Measurements from ENCODE around the gene GSC2.

Gene GSC2

DNA sequence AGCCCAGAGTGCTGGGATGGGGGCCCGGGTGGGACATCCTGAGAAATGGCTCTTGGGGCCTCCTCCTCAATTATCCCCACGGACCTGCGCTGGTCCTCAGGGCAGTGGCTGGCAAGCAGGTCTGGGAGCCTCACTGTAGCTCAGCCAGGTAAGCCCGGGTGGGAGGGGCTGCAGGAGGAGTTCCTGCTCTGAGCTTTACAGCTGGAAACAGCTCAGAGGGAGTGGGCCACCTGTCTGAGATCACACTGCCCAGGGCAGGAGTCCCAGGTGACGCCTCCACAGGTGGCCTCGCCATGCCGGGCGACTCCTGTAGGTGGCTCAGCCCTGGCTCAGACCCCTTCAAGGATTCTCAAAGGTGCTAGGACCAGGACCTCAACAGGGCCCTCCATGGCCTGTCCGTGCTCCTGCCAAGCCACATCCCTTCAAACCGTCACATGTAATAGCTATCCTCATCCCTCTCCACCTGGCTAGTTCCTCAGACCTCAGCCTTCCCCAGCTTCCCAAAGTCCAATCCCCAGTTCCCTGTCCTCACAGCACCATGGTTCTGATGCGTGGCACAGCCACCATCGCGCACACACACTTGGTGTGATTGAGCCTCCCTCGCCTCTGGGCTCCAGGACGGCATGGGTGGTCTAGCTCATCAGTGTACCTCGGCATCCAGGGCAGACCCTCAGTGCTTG, 22.6 kb downstream of the GSC2 start:
- TF ChIP-seq, protein P1, sequence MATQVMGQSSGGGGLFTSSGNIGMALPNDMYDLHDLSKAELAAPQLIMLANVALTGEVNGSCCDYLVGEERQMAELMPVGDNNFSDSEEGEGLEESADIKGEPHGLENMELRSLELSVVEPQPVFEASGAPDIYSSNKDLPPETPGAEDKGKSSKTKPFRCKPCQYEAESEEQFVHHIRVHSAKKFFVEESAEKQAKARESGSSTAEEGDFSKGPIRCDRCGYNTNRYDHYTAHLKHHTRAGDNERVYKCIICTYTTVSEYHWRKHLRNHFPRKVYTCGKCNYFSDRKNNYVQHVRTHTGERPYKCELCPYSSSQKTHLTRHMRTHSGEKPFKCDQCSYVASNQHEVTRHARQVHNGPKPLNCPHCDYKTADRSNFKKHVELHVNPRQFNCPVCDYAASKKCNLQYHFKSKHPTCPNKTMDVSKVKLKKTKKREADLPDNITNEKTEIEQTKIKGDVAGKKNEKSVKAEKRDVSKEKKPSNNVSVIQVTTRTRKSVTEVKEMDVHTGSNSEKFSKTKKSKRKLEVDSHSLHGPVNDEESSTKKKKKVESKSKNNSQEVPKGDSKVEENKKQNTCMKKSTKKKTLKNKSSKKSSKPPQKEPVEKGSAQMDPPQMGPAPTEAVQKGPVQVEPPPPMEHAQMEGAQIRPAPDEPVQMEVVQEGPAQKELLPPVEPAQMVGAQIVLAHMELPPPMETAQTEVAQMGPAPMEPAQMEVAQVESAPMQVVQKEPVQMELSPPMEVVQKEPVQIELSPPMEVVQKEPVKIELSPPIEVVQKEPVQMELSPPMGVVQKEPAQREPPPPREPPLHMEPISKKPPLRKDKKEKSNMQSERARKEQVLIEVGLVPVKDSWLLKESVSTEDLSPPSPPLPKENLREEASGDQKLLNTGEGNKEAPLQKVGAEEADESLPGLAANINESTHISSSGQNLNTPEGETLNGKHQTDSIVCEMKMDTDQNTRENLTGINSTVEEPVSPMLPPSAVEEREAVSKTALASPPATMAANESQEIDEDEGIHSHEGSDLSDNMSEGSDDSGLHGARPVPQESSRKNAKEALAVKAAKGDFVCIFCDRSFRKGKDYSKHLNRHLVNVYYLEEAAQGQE (IDR thresholded peaks at IDR 0.05; ENCODE audit: insufficient replicate concordance, low read depth) = no peak
- TF ChIP-seq, protein P2, sequence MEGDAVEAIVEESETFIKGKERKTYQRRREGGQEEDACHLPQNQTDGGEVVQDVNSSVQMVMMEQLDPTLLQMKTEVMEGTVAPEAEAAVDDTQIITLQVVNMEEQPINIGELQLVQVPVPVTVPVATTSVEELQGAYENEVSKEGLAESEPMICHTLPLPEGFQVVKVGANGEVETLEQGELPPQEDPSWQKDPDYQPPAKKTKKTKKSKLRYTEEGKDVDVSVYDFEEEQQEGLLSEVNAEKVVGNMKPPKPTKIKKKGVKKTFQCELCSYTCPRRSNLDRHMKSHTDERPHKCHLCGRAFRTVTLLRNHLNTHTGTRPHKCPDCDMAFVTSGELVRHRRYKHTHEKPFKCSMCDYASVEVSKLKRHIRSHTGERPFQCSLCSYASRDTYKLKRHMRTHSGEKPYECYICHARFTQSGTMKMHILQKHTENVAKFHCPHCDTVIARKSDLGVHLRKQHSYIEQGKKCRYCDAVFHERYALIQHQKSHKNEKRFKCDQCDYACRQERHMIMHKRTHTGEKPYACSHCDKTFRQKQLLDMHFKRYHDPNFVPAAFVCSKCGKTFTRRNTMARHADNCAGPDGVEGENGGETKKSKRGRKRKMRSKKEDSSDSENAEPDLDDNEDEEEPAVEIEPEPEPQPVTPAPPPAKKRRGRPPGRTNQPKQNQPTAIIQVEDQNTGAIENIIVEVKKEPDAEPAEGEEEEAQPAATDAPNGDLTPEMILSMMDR (IDR thresholded peaks at IDR 0.05; ENCODE audit: insufficient read depth, low read length) = no peak
- no peak for TF ChIP-seq SPI1 (IDR thresholded peaks at IDR 0.05; ENCODE audit: borderline replicate concordance, low read depth)
- Histone ChIP-seq H3K4me3 (replicated peaks; ENCODE audit: insufficient read depth, low read length) (no peak overlapping the region), H3K27ac (replicated peaks) (no peak overlapping the region), H3K27me3 (ENCODE audit: insufficient read depth, poor library complexity, severe bottlenecking) (no peaks in the 10 kb centered on the region)
- DNase-seq (ENCODE audit: low read depth in 1 of 2, low spot score in 1 of 2) = no peak

DNA sequence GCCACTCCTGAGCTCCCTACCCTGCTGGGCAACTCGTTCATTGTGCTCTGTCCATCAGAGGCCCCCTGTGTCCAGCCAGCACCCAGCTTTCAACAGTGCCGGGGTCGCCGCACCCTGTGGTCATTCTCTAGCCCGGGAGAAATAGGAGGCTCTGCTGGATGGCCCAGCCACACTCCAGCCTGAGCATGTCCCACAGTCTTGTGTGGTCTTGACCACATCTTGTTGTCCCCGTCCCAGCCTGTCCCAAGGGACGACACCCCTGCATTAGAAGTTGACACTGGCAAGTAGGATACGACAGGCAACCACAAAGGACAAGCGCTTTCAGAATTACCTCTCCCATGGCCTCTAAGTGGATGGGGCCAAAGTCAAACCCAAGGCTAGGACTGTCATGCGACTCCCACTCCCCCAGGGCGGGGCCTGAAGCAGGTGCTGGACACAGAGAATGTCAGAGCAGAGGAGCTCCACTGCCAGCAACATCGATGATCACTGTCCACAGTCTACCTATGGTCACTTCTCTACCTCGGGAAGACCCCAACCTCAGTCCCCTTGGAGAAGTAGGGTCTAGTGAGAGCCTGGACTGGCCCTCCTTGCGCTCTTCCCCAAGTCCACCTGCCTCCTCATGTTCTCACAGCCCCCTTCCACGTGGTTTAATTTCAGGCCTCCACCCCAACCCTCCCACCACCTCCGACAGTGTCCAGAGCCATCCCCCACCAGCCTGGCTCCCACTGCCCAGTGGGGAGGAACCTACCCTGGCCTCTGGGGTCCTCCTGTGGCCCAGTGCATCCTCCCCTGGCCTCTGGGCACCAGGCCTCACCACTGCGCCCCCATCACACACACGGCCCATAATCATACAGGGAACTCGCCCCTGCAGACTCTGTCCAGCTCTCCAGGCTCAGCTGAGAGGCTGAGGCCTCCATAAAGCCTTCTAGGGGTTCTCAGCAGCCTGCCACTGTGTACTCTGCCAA, 23.5 kb downstream of the GSC2 start:
- H3K4me3 ChIP-seq (replicated peaks; ENCODE audit: insufficient read depth, low read length) = no peak overlapping the region
- H3K27me3 ChIP-seq (ENCODE audit: insufficient read depth, poor library complexity, severe bottlenecking) = no peaks in the 10 kb centered on the region

DNA sequence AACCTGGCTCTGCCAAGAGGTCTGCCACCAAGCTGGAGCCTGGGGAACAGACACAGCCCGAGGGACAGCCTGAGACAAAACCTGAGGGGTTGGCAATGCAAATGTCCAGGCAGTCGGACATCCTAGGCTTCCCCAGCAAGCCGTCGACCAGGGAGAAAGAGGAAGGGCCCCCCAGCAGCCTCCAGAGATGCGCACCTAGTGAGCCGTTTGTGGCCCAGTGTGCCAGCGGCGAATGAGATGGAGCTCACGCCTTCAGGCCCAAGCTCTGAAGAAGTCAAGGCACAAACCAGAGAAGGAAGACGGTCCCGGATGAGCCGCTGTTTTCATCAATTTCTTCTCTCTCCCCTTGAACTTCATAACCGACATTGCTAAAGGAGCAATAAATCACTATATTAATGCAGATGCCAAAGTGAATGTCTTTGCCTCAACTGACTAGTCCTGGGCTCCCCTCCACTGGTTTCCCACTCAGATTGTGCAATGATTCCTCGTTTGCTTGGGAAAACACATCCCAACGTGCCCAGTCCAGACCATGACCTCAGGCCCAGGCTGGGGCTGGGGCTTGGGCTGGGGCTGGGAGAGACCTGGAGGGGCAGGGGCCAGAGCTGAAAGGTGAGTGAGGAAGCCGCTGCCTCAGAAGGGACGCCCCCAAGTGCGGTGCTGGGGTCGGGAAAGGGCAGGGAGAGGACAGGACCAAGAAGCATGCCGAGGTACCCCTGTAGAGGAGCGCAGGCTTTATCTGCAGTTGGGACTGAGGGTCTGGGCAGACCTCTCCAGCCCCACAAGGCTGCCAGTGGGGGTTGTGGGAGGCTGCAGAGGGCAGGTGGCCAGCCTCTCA, 24.4 kb downstream of the GSC2 start:
- TF ChIP-seq POLR2AphosphoS5 (IDR thresholded peaks at IDR 0.05; ENCODE audit: low read depth) = no peak
- TF ChIP-seq, protein P2 (IDR thresholded peaks at IDR 0.05; ENCODE audit: insufficient read depth, low read length) = no peak
- no peak overlapping the region for H3K27ac ChIP-seq (replicated peaks)
- no peak for DNase-seq (ENCODE audit: low read depth in 1 of 2, low spot score in 1 of 2)

More for the DNA sequence above, 23.5 kb downstream of the GSC2 start:
- DNase-seq (ENCODE audit: low read depth in 1 of 2, low spot score in 1 of 2) = no peak
- no peak overlapping the region for H3K27ac ChIP-seq (replicated peaks)
- TF ChIP-seq, protein P2 (IDR thresholded peaks at IDR 0.05; ENCODE audit: insufficient read depth, low read length) = no peak
- no peak for TF ChIP-seq GABPA (IDR thresholded peaks at IDR 0.05; ENCODE audit: low read depth)
- no peak for TF ChIP-seq SPI1 (IDR thresholded peaks at IDR 0.05; ENCODE audit: borderline replicate concordance, low read depth)
- TF ChIP-seq, protein P1 (IDR thresholded peaks at IDR 0.05; ENCODE audit: insufficient replicate concordance, low read depth) = no peak

More for the DNA sequence above, 24.4 kb downstream of the GSC2 start:
- Histone ChIP-seq H3K27me3 (ENCODE audit: insufficient read depth, poor library complexity, severe bottlenecking) (no peaks in the 10 kb centered on the region), H3K4me3 (replicated peaks; ENCODE audit: insufficient read depth, low read length) (no peak overlapping the region)

All from HL-60 (cell line).